ENCODE results near the gene PRRG4. TPM values are rescaled to one million over a fixed set of nuclear protein-coding genes. Genes with fewer than 3 reads are reported as not detected.

The PRRG4 gene
- total RNA-seq, 1 experiment from 2014 or later: 0.87 TPM

GRCh38 chr11:32852207-32852606, 22.5 kb downstream of the PRRG4 start (continued):
- TF ChIP-seq AFF4 (CRISPR knock-in tag; IDR thresholded peaks at IDR 0.05; ENCODE audit: borderline replicate concordance): no peak

- ChIA-PET CTCF (no interaction called here), POLR2A (no interaction called here)
- TF ChIP-seq JAZF1 (CRISPR knock-in tag; IDR thresholded peaks at IDR 0.05) (no peak), ATF3 (CRISPR knock-in tag; conservative IDR thresholded peaks at IDR 0.05) (no peak), NFE2L1 (CRISPR knock-in tag; IDR thresholded peaks at IDR 0.05) (no peak), ZNF219 (CRISPR knock-in tag; IDR thresholded peaks at IDR 0.05; ENCODE audit: borderline replicate concordance) (no peak), ATF2 (CRISPR knock-in tag; IDR thresholded peaks at IDR 0.05; ENCODE audit: borderline replicate concordance, low read depth) (no peak), JUN (CRISPR knock-in tag; IDR thresholded peaks at IDR 0.05) (no peak), NR3C1 (CRISPR knock-in tag; conservative IDR thresholded peaks at IDR 0.05; ENCODE audit: low read depth) (no peak), ZNF396 (CRISPR knock-in tag; IDR thresholded peaks at IDR 0.05; ENCODE audit: borderline replicate concordance) (no peak), ZNF263 (CRISPR knock-in tag; IDR thresholded peaks at IDR 0.05; ENCODE audit: low read depth) (no peak), KAT7 (CRISPR knock-in tag; IDR thresholded peaks at IDR 0.05; ENCODE audit: borderline replicate concordance) (no peak)
- TF ChIP-seq, protein P1, sequence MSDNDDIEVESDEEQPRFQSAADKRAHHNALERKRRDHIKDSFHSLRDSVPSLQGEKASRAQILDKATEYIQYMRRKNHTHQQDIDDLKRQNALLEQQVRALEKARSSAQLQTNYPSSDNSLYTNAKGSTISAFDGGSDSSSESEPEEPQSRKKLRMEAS (CRISPR knock-in tag; IDR thresholded peaks at IDR 0.05): no peak
- no peak for ATAC-seq
- Mint-ChIP-seq H3K4me3 (no peak overlapping the region), H3K4me1 (no peaks in the 10 kb centered on the region), H3K36me3 (no peaks in the 10 kb centered on the region), H3K27ac (no peak overlapping the region), H3K9me3 (no peaks in the 10 kb centered on the region), H3K27me3 (ENCODE audit: low read depth) (no peaks in the 10 kb centered on the region)
- DNase-seq (ENCODE audit: low spot score): no peak
Observed at GRCh38 chr11:32855601-32856000, 25.9 kb downstream of the PRRG4 start.

DNA sequence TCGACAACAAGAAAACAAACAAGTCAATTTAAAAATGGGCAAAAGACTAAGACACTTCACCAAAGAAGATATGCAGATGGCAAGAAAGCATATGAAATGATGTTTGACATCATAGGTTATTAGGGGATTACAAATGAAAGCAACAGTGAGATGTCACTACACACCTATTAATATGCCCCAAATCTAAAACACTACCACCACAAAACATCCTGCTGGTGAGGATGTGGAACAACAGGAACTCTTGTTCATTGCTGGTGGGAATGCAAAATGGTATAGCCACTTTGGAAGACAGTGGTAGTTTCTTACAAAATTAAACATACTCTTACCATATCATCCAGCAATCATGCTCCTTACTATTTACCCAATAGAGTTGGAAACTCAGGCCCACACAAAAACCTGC, 29.0 kb downstream of the PRRG4 start:
- DNase-seq (ENCODE audit: low spot score) (no peak), ATAC-seq (peak; percentile 50)
- H3K27ac Mint-ChIP-seq: no peak overlapping the region
- no peaks in the 10 kb centered on the region for H3K4me1 Mint-ChIP-seq
- ChIA-PET POLR2A (no interaction called here), CTCF (interaction anchor here (1.3 kb wide), 1 partner anchor 50 kb away, joined by 3 read pairs; no protein-coding TSS in a partner anchor)
- no peaks in the 10 kb centered on the region for H3K27me3 Mint-ChIP-seq (ENCODE audit: low read depth)
- no peaks in the 10 kb centered on the region for H3K36me3 Mint-ChIP-seq
- peaks cover 7% of the 10 kb centered on the region; the same call in 1 of the 2 replicates for H3K9me3 Mint-ChIP-seq
- H3K4me3 Mint-ChIP-seq: no peak overlapping the region
- no peak for TF ChIP-seq TCF7 (CRISPR knock-in tag; IDR thresholded peaks at IDR 0.05; ENCODE audit: low read depth)
- TF ChIP-seq, protein P2, sequence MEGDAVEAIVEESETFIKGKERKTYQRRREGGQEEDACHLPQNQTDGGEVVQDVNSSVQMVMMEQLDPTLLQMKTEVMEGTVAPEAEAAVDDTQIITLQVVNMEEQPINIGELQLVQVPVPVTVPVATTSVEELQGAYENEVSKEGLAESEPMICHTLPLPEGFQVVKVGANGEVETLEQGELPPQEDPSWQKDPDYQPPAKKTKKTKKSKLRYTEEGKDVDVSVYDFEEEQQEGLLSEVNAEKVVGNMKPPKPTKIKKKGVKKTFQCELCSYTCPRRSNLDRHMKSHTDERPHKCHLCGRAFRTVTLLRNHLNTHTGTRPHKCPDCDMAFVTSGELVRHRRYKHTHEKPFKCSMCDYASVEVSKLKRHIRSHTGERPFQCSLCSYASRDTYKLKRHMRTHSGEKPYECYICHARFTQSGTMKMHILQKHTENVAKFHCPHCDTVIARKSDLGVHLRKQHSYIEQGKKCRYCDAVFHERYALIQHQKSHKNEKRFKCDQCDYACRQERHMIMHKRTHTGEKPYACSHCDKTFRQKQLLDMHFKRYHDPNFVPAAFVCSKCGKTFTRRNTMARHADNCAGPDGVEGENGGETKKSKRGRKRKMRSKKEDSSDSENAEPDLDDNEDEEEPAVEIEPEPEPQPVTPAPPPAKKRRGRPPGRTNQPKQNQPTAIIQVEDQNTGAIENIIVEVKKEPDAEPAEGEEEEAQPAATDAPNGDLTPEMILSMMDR (IDR thresholded peaks at IDR 0.05): 0 out of 2 replicates have a peak, but pooled peaks have one; percentile 18
